HG02852 (cell line): ENCODE measurements around the gene MAPK8IP1.

Source experiments
- ATAC-seq: cut with Tn5 transposase; IDR thresholded peaks from one replicate; pipeline ENCODE4 v1.9.1; 2021; ENCODE audit warnings: mild to moderate bottlenecking, moderate library complexity; ENCODE audit not compliant: unreplicated experiment

The MAPK8IP1 gene

DNA sequence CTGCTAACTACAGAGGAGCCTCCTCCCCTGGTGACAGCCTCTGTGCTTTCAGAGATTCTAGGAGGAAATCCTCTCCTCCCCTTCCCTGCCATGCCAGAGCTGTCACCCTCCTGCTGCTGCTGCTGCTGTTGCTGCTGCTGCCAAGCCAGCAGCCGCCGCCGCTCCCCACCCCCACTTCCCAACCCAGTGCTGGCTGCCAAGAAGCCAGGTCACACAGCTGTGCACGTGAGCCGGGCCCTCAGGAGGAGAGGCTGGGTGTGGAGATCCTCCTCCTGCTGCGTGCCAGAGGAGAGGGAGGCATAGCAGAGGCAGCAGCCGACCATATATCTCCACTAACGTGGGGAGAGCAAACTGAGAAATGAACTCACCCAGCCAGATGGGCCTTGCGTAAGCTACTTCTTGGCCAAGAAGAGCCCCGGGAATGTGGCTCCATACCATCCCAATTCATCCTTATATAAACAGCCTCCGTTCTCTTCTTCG is 25.8 kb upstream of the MAPK8IP1 start:
- ATAC-seq: no peak

DNA sequence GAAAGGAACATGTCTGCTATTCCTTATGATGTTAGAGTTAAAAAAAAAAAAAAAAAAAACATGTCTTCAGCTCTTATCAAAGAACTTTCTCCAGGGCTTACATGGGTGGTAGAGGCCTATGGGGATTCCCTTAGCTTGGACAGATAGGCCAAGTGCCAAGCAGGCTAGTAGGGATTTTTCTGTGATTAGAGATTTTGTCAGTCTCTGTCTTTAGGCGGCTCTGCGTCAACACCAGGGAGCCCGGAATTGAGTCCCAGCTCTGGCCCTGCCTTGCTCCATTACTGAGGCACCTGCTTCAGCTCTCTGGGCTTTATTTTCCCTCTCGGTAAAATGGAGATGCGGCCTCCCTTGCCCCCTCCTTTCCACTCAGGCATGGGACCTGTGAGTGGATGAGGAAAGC is 25.1 kb upstream of the MAPK8IP1 start:
- ATAC-seq: no peak

DNA sequence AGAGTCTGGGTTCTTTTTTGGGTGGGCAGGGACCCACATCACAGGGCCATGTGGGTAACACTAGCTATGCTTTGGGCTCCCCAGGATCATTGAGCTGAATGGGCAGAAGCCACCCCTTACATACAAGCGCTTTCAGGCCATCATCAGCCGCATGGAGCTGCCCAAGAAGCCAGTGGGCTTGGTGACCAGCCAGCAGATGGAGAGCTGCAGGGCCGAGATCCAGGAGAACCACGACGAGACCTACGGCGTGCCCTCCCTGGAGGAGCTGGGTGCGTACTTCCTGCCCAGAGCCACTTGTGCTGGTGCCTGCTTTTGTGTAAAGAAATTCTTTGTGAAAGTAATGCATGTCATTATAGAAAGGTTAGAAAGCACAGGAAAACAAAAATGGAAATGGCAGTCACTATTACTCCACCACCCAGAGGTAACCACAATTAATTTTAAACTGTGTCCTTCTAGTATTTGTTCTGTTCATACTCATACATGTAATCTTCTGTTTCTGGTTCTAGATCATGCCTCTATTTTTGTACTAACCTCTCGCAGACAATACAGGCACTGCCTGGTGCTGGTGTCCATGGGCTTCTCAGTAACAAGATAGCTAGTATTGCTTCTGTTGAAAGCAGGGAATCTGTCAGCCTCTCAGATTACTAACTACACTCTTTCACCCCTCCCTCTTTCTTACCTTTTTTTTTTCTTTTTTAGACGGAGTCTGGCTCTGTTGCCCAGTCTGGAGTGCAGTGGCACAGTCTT is 24.5 kb upstream of the MAPK8IP1 start:
- no peak for ATAC-seq

DNA sequence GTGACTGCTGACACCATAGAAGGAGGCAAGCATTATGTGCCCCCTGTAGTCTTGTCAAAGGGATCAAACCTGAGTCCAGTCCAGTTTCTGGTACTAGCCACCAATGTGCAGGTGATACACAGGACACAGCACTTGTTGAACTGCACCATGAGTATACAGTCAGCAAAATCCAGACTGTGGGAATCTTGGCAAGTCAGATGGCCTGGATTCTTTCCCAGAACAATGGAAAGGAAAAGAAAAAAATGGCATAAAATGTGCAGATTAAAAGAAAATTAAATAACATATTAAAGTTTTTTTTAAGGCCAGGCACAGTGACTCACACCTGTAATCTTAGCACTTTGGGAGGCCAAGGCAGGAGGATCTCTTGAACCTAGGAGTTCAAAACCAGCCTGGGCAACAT is 21.4 kb upstream of the MAPK8IP1 start:
- no peak for ATAC-seq

DNA sequence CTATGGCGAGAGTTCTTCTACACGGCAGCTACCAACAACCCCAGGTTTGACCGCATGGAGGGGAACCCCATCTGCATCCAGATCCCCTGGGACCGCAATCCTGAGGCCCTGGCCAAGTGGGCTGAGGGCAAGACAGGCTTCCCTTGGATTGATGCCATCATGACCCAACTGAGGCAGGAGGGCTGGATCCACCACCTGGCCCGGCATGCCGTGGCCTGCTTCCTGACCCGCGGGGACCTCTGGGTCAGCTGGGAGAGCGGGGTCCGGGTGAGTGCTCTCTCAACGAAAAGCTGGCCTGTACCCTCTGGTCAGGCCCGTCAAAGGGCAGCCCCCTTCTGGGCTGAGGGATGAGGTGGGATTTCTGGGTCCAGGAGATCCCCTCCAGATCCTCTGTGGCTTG is 15.9 kb upstream of the MAPK8IP1 start:
- ATAC-seq: no peak

DNA sequence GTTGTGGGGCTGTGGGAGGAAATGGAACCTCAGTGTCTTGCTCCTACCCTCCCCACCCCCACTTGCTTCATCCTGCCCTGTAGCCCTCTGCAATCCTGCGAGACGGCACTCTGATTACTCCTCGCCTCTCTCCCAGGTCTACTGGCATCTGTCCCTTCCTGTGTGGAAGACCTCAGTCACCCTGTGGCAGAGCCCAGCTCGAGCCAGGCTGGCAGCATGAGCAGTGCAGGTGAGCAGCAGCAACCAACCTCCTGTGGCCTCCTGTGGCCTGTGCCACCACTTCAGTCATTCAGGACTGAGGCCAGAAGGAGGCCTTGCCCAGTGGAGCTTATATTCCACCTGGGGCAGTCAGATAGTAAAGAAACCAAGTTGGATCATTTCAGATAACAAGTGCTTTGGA is 14.7 kb upstream of the MAPK8IP1 start:
- no peak for ATAC-seq

DNA sequence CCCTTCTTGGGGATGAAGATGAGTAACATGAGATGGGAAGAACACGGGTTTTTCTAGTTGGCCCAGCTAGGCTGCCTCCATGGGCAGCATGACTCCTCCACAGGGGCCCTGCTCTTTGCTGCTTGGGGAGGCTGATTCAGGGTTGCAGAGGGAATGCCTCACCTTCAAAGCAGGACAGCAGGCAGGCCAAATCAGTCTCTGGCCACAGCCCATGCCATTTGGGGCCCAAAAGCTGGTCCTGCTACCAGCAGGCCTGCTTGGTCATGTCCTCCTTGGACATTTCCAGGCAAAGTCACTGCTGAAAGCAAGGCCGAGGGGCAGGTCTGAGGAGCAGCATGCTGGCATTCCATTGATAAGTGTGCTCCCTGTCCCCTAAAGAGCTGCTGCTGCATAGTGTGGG is 13.8 kb upstream of the MAPK8IP1 start:
- no peak for ATAC-seq

DNA sequence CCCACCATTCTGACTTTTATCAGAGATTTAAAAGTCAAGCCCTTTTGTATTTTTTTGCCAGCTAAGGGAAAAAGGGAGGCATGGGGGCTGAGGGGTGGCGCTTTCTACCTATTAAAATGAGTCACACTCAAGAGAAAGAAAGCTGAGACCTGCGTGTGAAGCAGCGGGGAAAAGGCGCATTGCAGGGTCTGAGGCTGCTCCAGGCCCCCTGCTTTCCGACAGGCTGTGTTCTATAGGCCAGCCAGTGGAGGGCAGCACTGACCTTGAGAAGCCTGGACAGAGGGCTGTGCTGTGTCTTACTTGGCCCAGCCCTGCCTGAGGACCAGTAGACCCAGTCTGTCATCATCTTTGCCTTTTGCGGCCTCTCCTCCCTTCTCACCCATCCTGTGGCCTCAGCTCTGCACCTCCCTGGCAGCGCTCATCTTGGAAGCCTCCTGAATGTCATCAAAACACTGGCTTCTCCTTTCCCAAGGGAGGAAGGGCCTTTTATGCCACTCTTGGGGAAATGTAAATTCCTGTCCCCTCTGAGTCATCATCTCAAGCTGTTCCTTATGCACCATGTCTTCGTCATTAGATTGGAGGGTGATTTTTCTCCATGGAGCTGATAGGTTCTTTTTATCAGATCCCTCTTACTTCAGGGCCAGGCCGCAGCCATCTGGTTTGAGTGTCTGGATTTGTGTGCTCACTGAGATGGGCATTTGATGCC is 12.6 kb upstream of the MAPK8IP1 start:
- ATAC-seq: no peak

DNA sequence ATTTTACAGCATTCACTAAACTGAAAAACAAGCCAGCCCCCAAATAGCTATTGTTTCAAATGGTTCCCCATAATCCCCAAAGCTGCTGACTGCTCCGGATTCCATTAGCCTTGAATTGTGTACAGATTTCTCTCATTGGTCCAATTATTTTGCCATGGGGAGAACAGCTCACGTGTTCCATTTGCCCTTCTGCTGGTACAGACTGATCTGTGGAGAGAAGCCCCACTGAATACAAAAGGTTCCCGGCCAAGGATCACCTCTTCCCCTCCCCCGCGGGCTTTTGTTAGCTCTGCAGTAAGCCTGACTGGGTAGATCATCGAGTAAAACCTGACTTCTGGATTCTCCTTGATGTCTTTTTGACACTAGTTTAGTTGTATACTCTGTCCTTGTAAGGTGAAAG is 9.1 kb upstream of the MAPK8IP1 start:
- ATAC-seq: no peak

DNA sequence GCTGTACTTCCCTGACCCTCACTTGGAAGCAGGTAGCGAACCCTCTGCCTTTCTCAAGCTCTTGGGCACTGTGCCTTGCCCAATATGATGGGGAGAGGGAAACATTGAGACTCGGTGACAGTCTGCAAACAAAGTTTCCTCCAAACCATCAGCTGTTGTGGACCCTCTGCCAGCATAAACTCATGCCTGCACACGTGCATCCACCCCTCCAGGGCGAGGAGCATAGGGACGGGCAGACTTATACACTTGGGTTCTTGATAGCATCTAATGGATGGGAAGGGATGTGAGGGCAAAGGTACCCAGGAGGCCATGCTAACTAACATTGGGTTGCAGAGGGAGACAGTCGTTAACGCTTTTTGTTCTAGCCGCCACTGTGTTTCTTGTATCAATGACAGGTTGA is 8.2 kb upstream of the MAPK8IP1 start:
- ATAC-seq: no peak

DNA sequence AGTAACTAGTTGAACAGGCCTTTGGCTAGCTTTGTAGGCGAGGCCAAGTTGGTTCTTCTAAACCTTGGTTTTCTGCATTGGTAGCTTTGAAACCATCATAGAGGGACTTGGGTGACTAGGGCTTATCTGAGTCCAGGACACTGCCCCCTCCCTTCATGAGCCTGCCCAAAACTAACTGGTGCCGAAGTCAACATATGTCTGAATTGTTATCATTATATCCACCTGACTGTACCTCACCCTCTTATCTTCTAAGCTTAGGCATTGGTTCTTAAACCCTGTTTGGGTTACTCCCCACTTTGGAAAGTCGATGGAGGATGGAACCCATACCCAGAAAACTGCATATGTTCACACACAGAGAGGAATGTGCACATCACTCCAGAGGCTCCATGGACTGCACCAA is 7.6 kb upstream of the MAPK8IP1 start:
- no peak for ATAC-seq

DNA sequence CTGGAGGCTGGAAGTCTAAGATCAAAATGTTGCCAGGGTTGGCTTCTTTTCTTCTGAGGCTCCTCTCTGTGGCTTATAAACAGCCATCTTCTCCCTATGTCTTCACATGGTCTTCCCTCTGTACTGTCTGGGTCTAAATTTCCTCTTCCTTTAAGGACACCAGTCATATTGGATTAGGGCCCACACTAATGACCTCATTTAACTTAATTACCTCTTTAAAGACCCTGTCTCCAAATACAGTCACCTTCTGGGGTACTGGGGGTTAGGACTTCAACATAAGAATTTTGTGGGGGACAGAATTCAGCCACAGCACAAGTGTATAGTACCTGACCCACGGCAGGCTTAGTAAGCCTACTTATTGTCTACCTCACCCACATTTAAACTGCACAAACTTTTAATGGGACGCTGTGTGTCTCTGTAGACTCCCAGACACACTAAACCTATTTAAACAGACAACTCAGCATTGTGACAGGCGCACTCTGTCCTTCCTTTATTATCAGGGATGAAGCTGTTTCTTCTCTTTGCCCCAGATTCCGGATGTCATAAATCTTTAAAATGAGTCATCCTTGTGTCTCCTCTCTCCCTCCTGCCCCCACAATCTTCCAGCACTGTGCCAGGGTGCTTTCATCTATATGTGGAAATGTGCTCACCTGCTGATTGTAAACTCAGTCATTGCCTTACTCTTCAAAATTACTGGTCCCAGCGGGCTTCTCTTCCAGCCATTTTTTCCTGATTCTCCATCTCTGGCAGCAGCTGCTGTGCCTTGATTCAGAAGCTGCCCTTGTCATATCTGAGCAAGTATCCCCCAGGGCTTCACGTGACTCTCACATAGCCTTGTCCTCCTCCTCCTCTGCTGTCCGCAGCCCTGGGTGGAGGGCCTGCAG is 5.4 kb upstream of the MAPK8IP1 start:
- no peak for ATAC-seq

DNA sequence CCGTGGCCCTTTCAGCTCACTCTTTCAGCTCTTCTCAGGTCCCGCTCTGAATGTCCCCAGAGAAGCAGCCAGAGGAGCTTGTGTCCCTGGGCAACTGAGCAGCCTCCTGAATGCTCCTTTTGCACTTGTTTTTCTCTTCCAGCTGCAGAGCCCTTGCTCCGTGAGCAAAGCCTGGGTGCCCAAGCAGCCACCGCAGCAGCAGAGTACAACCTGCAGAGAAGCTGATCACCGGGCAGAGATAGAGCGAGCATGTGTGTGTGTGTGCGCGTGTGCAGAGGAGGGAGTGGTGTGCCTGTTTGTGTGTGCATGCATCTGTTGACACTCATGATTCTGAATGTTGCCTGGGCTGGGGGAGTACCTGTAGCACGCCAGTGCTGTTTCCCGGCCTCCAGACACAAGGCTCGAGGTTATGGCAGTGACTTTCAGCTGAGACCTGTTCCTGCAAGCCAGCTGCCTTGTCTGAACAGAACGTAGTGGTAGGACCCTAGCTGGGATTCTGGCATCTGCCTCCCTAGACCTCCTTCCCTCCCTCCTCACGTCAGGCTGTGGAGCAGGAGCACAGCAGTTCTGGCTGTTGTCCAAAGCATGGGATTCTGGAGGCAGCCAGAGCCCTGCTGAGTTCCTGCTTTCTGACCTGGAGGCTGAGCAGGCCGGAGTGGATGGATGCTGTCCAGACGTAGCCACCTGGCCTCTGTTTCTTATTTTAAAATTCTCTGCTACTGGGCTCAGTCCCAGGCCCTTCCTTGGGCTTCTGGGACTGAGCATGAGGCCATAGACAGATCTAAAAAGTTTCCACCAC is 4.5 kb upstream of the MAPK8IP1 start:
- ATAC-seq: no peak

DNA sequence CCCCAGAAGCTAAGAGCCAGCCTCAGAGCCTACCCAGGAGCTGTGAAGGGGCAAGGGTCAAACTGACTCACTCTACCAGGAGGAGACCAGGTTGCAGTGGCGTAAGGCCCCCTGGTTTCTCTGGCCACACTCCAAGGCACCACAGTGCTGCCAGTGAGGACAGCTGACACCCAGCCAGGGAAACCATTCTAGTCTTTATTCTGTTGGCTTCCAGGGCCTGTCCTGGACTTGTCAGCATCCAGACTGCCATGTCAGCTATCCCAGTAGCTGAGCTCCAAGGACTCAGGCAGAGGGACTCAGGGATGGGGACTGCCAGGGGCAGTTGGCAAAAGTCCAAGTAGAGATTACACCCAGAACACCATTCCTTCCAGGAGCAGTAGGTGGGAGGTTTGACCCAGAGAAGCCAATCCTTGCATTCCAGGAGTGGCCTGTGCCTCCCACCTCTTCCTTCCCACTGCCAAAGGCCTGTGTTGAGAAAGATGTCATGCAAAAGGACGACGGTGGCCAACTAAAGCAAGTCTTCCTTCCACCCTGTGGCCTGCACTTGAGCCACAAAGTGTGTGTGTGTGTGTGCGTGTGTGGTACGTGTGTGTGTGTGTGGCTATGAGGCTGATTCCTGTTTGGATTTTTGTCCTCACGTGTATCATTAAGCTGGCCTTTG is 3.6 kb upstream of the MAPK8IP1 start:
- ATAC-seq: no peak

DNA sequence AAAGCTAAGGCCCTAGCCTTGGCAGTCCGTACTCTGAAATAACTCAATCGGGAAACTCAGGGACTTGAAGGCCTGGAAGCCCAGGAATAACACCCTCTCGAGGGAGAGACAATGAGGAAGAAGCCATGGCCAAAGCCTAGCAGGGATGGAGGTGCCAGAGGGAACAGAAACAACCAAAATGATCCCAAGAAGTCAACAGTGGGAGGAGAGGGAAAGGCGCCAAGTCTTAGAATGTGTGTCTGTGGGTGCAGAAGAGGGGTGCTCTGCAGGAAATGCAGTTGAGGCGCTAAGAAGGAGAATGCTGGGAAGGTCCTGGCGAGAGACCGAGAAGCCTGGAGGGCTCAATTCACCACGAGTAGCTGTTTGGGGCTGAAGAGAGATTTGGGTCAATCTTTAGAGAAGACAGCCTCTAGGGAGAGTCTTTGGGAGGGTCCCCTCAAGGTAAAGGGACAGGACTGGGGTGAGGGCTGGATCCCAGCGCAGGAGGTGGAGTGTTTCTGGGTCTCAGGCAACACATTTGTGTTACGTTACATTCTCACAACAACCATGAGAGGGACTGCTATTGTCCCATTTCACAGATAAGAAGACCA is 760 bp upstream of the MAPK8IP1 start:
- no peak for ATAC-seq

DNA sequence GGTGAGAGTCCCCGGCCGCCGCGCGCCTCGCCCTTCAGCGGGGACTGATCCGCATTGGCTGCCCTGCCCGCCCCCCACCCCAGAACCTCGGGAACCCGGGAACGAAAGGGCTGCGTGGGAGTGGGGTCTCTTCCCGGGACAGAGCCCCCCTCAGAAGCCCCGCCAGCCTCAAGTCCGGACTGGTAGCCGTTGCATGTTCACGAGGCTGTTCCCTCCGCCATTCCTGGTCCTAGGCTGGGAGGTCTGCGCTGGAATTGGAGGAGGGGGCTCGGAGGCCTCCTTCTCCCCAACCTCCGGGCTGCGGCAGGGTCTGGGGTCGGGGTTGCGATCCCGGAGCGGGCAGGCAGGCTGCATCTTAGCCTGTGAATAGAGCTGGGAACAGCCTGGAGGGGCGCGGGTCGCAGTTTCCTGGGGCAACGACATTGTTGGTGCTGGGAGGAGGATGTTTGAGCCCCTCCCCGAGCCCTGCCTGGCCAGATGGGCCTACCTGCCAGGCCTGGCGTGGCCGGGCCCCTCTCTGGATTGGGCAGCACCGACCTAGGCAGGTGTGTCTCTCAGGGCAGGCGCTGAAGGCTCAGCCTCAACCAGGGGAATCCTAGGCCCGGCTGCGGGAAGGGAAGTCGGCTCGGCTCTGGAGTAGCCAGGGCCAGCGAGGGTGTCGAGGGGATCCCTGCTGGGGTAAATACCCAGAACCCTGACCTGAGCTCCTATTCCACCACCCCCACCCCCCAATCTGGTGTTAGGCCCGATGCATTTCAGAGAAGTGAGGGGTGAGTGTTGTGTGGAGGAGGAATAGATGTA is 670 bp downstream of the MAPK8IP1 start:
- ATAC-seq: peak; percentile 3

DNA sequence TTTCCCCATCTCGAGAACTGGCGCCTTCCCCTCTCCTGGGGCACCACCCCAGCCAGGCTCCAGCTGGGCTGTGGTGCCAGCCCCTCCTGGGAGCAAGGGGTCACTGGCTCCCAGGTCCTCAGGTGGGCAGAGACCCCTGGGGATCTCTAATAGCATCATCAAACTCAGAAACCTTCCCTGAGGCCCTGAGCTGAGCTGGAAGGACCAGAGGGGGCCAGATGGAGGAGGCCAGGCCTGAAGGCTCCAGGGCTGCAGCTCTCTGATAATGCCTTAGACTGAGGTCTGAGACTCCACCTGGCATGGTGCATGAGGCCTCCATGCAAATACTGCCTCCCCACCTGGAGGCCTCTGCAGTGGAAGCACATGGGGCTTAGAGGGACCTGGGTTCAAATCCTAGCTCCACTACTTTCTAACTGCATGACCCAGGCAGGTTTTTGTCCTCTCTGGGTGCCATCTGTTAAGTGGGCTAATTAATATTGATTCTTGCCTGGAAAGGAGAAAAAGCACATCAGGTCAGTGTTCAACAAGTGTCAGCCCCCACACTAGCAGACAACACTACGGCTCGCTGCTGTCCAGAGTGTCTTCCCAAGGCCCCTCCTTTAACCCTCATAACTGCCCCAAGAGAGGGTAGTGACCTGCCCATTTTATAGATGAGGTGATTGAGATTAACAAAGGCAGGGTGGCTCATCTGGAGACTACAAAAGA is 1.5 kb downstream of the MAPK8IP1 start:
- no peak for ATAC-seq

DNA sequence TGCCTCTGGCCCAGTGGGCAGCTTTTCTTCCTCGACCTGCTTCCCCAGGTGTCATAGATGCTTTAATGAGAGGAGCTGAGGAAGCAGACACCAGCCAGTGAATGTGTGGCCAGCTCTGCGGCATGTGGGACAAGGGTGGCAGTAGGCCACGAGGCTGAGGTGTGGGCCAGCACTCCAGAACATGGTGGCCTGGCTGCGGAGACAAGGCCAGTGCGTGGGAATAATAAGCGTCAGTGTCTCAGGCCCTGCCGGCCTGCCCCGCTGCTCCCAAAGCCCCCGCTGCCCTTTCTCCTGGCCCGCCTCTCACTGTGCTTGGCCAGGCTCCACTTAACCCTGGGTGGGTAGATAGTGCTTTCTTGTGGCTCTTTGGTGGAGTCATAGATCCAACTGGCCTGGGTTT is 2.1 kb downstream of the MAPK8IP1 start:
- ATAC-seq: no peak
